ENCODE results near the gene SBDS. TPM values are rescaled to one million over a fixed set of nuclear protein-coding genes. Genes with fewer than 3 reads are reported as not detected.

SBDS gene
- total RNA-seq, 4 donors from 2014 or later, result 78.5 to 224 (median 149) TPM

GRCh38 chr7:66960192-66960591 is 35.2 kb downstream of the SBDS start:
- no peak for TF ChIP-seq CTCF (IDR thresholded peaks at IDR 0.05; ENCODE audit: low read depth)

- TF ChIP-seq CTCF (IDR thresholded peaks at IDR 0.05; ENCODE audit: low read depth), result no peak
Observed at GRCh38 chr7:66958538-66959350, 36.6 kb downstream of the SBDS start.

- no peak for TF ChIP-seq CTCF (IDR thresholded peaks at IDR 0.05; ENCODE audit: low read depth)
Observed at GRCh38 chr7:66957595-66958290, 37.6 kb downstream of the SBDS start.

GRCh38 chr7:66953044-66953427 is 42.4 kb downstream of the SBDS start:
- no peak for TF ChIP-seq CTCF (IDR thresholded peaks at IDR 0.05; ENCODE audit: low read depth)

- TF ChIP-seq CTCF (IDR thresholded peaks at IDR 0.05; ENCODE audit: low read depth), result no peak
Observed at GRCh38 chr7:66952343-66953043, 42.9 kb downstream of the SBDS start.

- TF ChIP-seq CTCF (IDR thresholded peaks at IDR 0.05; ENCODE audit: low read depth), result no peak
Observed at GRCh38 chr7:66950763-66951162, 44.6 kb downstream of the SBDS start.

- TF ChIP-seq CTCF (IDR thresholded peaks at IDR 0.05; ENCODE audit: low read depth), result no peak
Observed at GRCh38 chr7:66950311-66950710, 45.1 kb downstream of the SBDS start.
